PC-9 (cell line): ENCODE results near the gene DEUP1. TPM values are rescaled to one million over a fixed set of nuclear protein-coding genes. Genes with fewer than 3 reads are reported as not detected.

Source experiments
- BruUV-seq: library from RNA; stranded (reverse); fragments of 400-500 nt; replicated peaks from 2 replicates; lab custom pipeline; 2021; lab: Mats Ljungman, UMichigan
- CTCF ChIA-PET: fragments of 300-600 bp; sonication (Branson Sonifier 250); formaldehyde crosslinking; loops from one replicate; lab custom pipeline; 2022; ENCODE audit warnings: antibody characterized with exemption; lab: Charles Lee
- POLR2A ChIA-PET: fragments of 300-600 bp; sonication (Branson Sonifier 250); formaldehyde crosslinking; loops from one replicate; lab custom pipeline; 2022; ENCODE audit warnings: antibody characterized with exemption; ENCODE audit not compliant: unreplicated experiment; lab: Charles Lee
- DNase-seq, 2 experiments: peaks; one replicate each; pipeline versions ENCODE4 v3.0.0 to v3.0.0-alpha.2; 2015 to 2022; ENCODE audit warnings: mixed read lengths in 1 of 2
- H2AFZ ChIP-seq: fragments of 200-600 bp; sonication (generic); 2 replicates; pipeline ENCODE4 v1.8.1; 2017; ENCODE audit warnings: antibody characterized with exemption
- H3F3A ChIP-seq: fragments of 200-600 bp; sonication (generic); 2 replicates; pipeline ENCODE4 v1.8.1; 2017; ENCODE audit warnings: antibody characterized with exemption, mild to moderate bottlenecking, low read depth; ENCODE audit not compliant: insufficient read depth
- H3K27ac ChIP-seq: fragments of 200-600 bp; sonication (generic); 2 replicates; pipeline ENCODE4 v1.6.1; 2016; ENCODE audit warnings: mixed run types
- H3K27me3 ChIP-seq: fragments of 200-600 bp; sonication (generic); 2 replicates; pipeline ENCODE4 v1.6.1; 2016; ENCODE audit warnings: low read depth, mixed run types; ENCODE audit not compliant: insufficient read depth
- H3K36me3 ChIP-seq: fragments of 200-600 bp; sonication (generic); 2 replicates; pipeline ENCODE4 v1.6.1; 2016; ENCODE audit warnings: low read depth, mixed run types
- H3K4me1 ChIP-seq: fragments of 200-600 bp; sonication (generic); replicated peaks from 2 replicates; pipeline ENCODE4 v1.6.1; 2016; ENCODE audit warnings: mixed run types; ENCODE audit not compliant: insufficient read depth
- H3K4me2 ChIP-seq: fragments of 200-600 bp; sonication (generic); 2 replicates; pipeline ENCODE4 v1.6.1; 2017; ENCODE audit warnings: mixed run types
- H3K4me3 ChIP-seq: fragments of 200-600 bp; sonication (generic); 2 replicates; pipeline ENCODE4 v1.6.1; 2016; ENCODE audit warnings: mixed run types
- H3K79me2 ChIP-seq: fragments of 200-600 bp; sonication (generic); 2 replicates; pipeline ENCODE4 v1.6.1; 2017; ENCODE audit warnings: low read depth, mixed run types
- H3K9me2 ChIP-seq: fragments of 200-600 bp; sonication (generic); 2 replicates; pipeline ENCODE4 v1.8.1; 2017; ENCODE audit warnings: mild to moderate bottlenecking; ENCODE audit not compliant: insufficient read depth
- H3K9me3 ChIP-seq: fragments of 200-600 bp; sonication (generic); 2 replicates; pipeline ENCODE4 v1.8.1; 2016; ENCODE audit warnings: low read depth; ENCODE audit not compliant: insufficient read depth
- H4K20me1 ChIP-seq: fragments of 200-600 bp; sonication (generic); 2 replicates; pipeline ENCODE4 v1.8.1; 2017; ENCODE audit not compliant: insufficient read depth
- EZH2 ChIP-seq: fragments of 200-600 bp; sonication (generic); IDR thresholded peaks from 2 replicates; pipeline ENCODE4 v1.8.0; 2017; ENCODE audit warnings: antibody characterized with exemption, low read depth
- intact Hi-C: fragments of 100-400 bp; cut with micrococcal nuclease; formaldehyde crosslinking; loops from one replicate; pipeline ENCODE4 v1.10.0; 2022; ENCODE audit not compliant: unreplicated experiment
- total RNA-seq: library from RNA; stranded (reverse); gene quantifications from 2 replicates; pipeline ENCODE4 v1.2.3, GENCODE V29; 2021
- TF ChIP-seq, protein P1 (sequence below): fragments of 200-600 bp; sonication (generic); conservative IDR thresholded peaks from 2 replicates; pipeline ENCODE4 v1.6.1; 2017; ENCODE audit warnings: mixed run types, antibody characterized with exemption, mild to moderate bottlenecking, moderate library complexity

Gene DEUP1
- total RNA-seq, 1 experiment from 2014 or later, result not detected

DNA sequence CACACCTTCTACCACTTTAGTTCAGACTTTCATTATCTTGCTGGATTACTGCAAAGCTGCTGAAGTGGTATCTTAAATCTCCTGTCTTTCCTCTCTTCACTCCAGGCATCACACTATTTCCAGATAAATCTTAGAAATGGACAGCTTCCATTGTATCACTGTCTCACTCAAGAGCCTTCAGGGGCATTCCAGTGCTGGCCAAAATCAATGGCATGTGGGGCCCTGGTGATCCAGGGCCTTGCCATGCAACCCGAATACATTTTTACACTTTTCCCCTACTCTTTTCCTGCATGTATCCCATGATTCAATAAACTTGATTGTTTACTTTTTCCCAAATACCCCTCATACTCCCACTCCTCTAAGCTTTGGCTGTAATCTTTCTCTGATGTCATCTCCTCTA, 39.4 kb upstream of the DEUP1 start:
- ChIA-PET CTCF (no interaction called here), POLR2A (no interaction called here)
- no peak overlapping the region for H3K4me2 ChIP-seq
- H3K36me3 ChIP-seq, result no peaks in the 10 kb centered on the region
- intact Hi-C loops, result no loop called here
- H3K79me2 ChIP-seq, result no peaks in the 10 kb centered on the region
- H3K9me3 ChIP-seq, result no peaks in the 10 kb centered on the region
- H4K20me1 ChIP-seq, result no peaks in the 10 kb centered on the region
- TF ChIP-seq, protein P1, sequence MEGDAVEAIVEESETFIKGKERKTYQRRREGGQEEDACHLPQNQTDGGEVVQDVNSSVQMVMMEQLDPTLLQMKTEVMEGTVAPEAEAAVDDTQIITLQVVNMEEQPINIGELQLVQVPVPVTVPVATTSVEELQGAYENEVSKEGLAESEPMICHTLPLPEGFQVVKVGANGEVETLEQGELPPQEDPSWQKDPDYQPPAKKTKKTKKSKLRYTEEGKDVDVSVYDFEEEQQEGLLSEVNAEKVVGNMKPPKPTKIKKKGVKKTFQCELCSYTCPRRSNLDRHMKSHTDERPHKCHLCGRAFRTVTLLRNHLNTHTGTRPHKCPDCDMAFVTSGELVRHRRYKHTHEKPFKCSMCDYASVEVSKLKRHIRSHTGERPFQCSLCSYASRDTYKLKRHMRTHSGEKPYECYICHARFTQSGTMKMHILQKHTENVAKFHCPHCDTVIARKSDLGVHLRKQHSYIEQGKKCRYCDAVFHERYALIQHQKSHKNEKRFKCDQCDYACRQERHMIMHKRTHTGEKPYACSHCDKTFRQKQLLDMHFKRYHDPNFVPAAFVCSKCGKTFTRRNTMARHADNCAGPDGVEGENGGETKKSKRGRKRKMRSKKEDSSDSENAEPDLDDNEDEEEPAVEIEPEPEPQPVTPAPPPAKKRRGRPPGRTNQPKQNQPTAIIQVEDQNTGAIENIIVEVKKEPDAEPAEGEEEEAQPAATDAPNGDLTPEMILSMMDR, result no peak
- no peak for TF ChIP-seq EZH2
- no peak overlapping the region for H3K4me3 ChIP-seq
- no peaks in the 10 kb centered on the region for H3K27me3 ChIP-seq
- H3K4me1 ChIP-seq, result no peaks in the 10 kb centered on the region
- no TSS peak for BruUV-seq
- H3F3A ChIP-seq, result no peaks in the 10 kb centered on the region
- H2AFZ ChIP-seq, result no peak overlapping the region
- no peaks in the 10 kb centered on the region for H3K9me2 ChIP-seq
- DNase-seq, result no peak
- H3K27ac ChIP-seq, result no peak overlapping the region

DNA sequence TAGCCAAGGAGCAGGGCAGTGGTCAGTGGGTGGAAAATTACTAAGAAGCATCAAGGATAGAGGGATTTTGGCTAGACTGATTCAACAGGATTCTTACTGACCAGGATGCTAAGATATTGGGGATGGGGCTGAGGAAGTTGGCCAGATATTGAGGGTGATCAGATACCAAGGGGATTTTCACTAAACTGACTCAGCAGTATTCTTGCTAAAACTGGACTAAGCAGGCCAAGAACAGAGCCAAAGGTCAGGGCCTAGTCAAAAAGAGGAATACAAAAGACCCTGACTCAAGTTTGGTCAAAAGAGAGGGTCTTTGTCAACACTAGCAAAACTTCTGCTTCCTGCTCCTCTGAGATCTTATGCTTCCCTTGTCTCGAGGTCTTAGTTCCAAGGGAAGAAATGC, 38.6 kb upstream of the DEUP1 start:
- intact Hi-C loops, result no loop called here
- Histone ChIP-seq H3K36me3 (no peaks in the 10 kb centered on the region), H3K9me2 (no peaks in the 10 kb centered on the region), H3K4me3 (no peak overlapping the region), H2AFZ (no peak overlapping the region), H3K79me2 (no peaks in the 10 kb centered on the region), H3K27ac (no peak overlapping the region), H3K4me1 (no peaks in the 10 kb centered on the region), H4K20me1 (no peaks in the 10 kb centered on the region), H3K4me2 (no peak overlapping the region), H3K9me3 (no peaks in the 10 kb centered on the region), H3K27me3 (no peaks in the 10 kb centered on the region), H3F3A (no peaks in the 10 kb centered on the region)
- no peak for TF ChIP-seq EZH2
- TF ChIP-seq, protein P1, result no peak
- no peak for DNase-seq
- no TSS peak for BruUV-seq
- POLR2A ChIA-PET, result no interaction called here
- CTCF ChIA-PET, result no interaction called here

DNA sequence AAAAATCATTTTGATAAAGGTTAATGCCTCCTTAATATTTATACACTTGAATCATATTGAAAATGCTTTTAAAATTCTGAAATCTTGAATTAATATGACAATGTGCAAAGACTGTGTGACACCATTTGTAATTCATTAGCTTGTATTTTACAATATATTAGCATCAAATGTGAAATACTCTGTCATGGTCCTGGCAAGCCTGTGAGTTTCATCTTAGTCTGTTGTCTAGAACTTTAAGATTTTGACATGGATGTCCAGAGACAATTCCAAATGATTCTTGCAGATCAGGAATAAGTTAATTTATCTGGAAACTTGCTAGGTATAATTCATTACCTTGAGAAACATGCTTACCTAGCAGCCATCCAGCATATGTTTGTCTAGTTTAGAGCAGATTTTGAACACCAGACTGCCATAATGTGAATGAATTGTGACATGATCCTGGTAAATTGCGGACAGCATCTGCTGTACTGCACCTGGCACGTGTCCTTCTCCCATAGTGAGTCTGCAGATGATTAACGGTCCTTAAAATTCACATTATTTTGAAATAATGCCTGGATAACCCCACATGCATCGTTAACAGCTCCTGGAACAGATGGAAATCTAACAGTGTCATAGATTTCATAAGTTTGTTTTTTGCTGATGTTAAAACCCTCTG, 34.5 kb upstream of the DEUP1 start:
- H3K27me3 ChIP-seq, result no peaks in the 10 kb centered on the region
- DNase-seq, result no peak
- ChIA-PET CTCF (no interaction called here), POLR2A (no interaction called here)
- BruUV-seq, result no TSS peak
- H3K9me2 ChIP-seq, result 0 out of 2 replicates have a peak, but pooled peaks cover 4% of the 10 kb centered on the region
- H3K4me3 ChIP-seq, result no peak overlapping the region
- intact Hi-C loops, result no loop called here
- no peaks in the 10 kb centered on the region for H3K4me1 ChIP-seq
- no peaks in the 10 kb centered on the region for H3F3A ChIP-seq
- H3K4me2 ChIP-seq, result no peak overlapping the region
- no peaks in the 10 kb centered on the region for H3K79me2 ChIP-seq
- H2AFZ ChIP-seq, result no peak overlapping the region
- H3K36me3 ChIP-seq, result no peaks in the 10 kb centered on the region
- TF ChIP-seq, protein P1, result no peak
- TF ChIP-seq EZH2, result no peak
- no peaks in the 10 kb centered on the region for H4K20me1 ChIP-seq
- H3K9me3 ChIP-seq, result no peaks in the 10 kb centered on the region; the same call in 1 of the 2 replicates
- H3K27ac ChIP-seq, result no peak overlapping the region
